ENCODE data around the gene MTFMT.

DNA sequence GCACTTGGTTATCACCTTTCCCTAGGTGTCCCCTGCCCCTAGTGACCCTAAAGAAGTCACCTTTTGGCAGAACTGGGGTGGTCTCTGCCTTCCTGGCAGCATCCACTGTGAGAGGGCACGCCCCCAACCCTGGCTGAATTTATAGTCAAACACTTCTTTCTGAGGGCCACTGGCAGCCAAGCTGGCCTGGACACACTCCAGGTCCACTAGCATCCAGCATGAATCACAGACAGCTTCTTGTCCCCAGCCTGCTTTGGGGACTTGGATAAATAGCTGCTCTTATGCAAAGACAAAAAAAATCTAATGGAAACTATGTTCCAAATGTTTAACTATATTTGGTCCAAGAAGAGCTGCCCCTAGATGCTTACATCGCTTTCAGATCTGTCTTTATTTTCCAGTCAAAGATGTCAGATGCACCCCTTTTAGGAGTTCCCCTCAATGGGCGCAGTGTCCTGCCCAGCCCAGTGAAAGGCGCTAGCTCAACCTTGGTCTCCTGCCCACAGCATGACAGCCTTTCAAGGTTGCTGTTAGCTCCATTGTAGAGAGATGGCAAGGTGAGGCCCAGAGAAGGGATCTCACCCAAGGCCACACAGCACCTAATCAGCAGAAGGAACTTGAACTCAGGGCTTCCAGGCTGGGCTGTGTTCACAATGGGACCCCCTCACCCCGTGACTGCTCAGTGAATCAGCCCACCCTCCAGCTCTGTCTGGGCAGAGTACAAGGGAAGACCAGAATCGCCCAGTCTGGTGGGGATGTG lies 31.4 kb upstream of the MTFMT start:
- TF ChIP-seq YY1 (IDR thresholded peaks at IDR 0.05; ENCODE audit: insufficient read depth, insufficient read length) (no peak), SUZ12 (IDR thresholded peaks at IDR 0.05; ENCODE audit: extremely low read depth, insufficient read depth, insufficient read length) (no peak)

All from NT2/D1 (cell line).